Measurements from ENCODE around the gene ZGPAT. TPM values are rescaled to one million over a fixed set of nuclear protein-coding genes. Genes with fewer than 3 reads are reported as not detected.

The ZGPAT gene
- total RNA-seq, 1 experiment from 2014 or later: 27.6 TPM

GRCh38 chr20:63740070-63740626 lies 32.3 kb downstream of the ZGPAT start:
- no peak for TF ChIP-seq CTCF (conservative IDR thresholded peaks at IDR 0.05)
- no peak overlapping the region for H4K91ac ChIP-seq (ENCODE audit: insufficient read length, low read depth, low read length)

More at GRCh38 chr20:63740070-63740626, 32.3 kb downstream of the ZGPAT start:
- peak overlapping the region; percentile 65 to 76 for H3K4me3 Mint-ChIP-seq
- no peak overlapping the region for H3K9ac ChIP-seq (ENCODE audit: extremely low read depth, insufficient read length, low read length)
- H2BK5ac ChIP-seq (ENCODE audit: insufficient read length, low read length): no peak overlapping the region
- H3K4ac ChIP-seq (ENCODE audit: low read depth, low read length): no peak overlapping the region
- peaks cover 9% of the 10 kb centered on the region for H3K23me2 ChIP-seq (ENCODE audit: insufficient read length, low read depth, low read length, poor library complexity, severe bottlenecking)
- no peak overlapping the region for H2BK120ac ChIP-seq (ENCODE audit: low read depth, low read length, poor library complexity, severe bottlenecking)
- H3K14ac ChIP-seq (ENCODE audit: insufficient read depth, low read length): 0 out of 2 replicates have a peak overlapping the region, but pooled peaks have one; percentile 6
- no peaks in the 10 kb centered on the region for H4K20me1 ChIP-seq (ENCODE audit: control insufficient read depth, insufficient read depth, insufficient read length)
- no peak overlapping the region for H3K18ac ChIP-seq (ENCODE audit: insufficient read length, low read depth, low read length)
- H3K4me1 Mint-ChIP-seq: peaks cover 0 to 2% of the 10 kb centered on the region in 2 experiments; a peak in 1 of 4 replicates
- H3K9me3 ChIP-seq (ENCODE audit: control insufficient read depth, low read depth, low read length): no peaks in the 10 kb centered on the region
- peaks cover 0 to 18% (median 14%) of the 10 kb centered on the region in 3 experiments; a peak in 5 of 7 replicates for H3K36me3 Mint-ChIP-seq (ENCODE audit: insufficient read depth in 1 of 3, low read depth in 3 of 3)
- no peak overlapping the region for H2BK12ac ChIP-seq (ENCODE audit: insufficient read length, low read depth, low read length)
- H3K79me1 ChIP-seq (ENCODE audit: insufficient read depth, low read depth, low read length, poor library complexity, severe bottlenecking): no peaks in the 10 kb centered on the region
- H3K79me2 ChIP-seq (ENCODE audit: insufficient read depth, low read length): no peaks in the 10 kb centered on the region
- no peak overlapping the region for H2AK5ac ChIP-seq (ENCODE audit: insufficient read length, low read length)
- no peak overlapping the region for H2AFZ ChIP-seq (ENCODE audit: low read length)
- peak overlapping the region; percentile 56 for H3K4me2 ChIP-seq (ENCODE audit: insufficient read depth, insufficient read length, low read length)
- no peak overlapping the region for H2BK20ac ChIP-seq (ENCODE audit: low read depth, low read length, poor library complexity, severe bottlenecking)
- H3K27me3 ChIP-seq (ENCODE audit: insufficient read depth, low read length): no peaks in the 10 kb centered on the region
- peak; percentile 32 for DNase-seq
- H4K8ac ChIP-seq (replicated peaks; ENCODE audit: insufficient read length, low read depth, low read length): no peak overlapping the region
- no CpG with 5 or more reads among the region's 80 CpGs for WGBS (ENCODE audit: extremely low coverage, insufficient read length, low lambda C conversion rate)
- H3K23ac ChIP-seq (ENCODE audit: insufficient read length, low read depth, low read length): no peak overlapping the region
- no peaks in the 10 kb centered on the region for H3K4me1 ChIP-seq (ENCODE audit: insufficient read depth, low read length)
- no peaks in the 10 kb centered on the region for H3K9me3 Mint-ChIP-seq
- no peak overlapping the region for H3K27ac ChIP-seq (ENCODE audit: insufficient read length, low read depth, low read length)
- no peak overlapping the region for H3K27ac Mint-ChIP-seq
- H3K27me3 Mint-ChIP-seq (ENCODE audit: low read depth): no peaks in the 10 kb centered on the region; the same call in 1 of the 2 replicates
- no peak overlapping the region for H3T11ph ChIP-seq (ENCODE audit: low read length)
- no peak overlapping the region for H4K5ac ChIP-seq (ENCODE audit: insufficient read length, low read depth, low read length)
- no peak overlapping the region for H2BK15ac ChIP-seq (ENCODE audit: low read depth, low read length)
- no peak overlapping the region for H3K56ac ChIP-seq (ENCODE audit: insufficient read length, low read depth, low read length)

Measured in H9 (cell line).